K562 (cell line): Measurements from ENCODE around the gene CLDND2. TPM values are rescaled to one million over a fixed set of nuclear protein-coding genes. Genes with fewer than 3 reads are reported as not detected.

ENCODE experiments used
- ADNP ChIP-seq: fragments of 200-800 bp; sonication (Bioruptor generic); IDR thresholded peaks from 2 replicates; pipeline ENCODE4 v1.6.1; 2016; ENCODE audit warnings: missing genetic modification characterization, missing compliant biosample characterization
- GABPB2 ChIP-seq: fragments of 250-450 bp; sonication (Bioruptor Pico); conservative IDR thresholded peaks from 2 replicates; pipeline ENCODE4 v1.5.1; 2021; ENCODE audit warnings: mild to moderate bottlenecking
- TAF1 ChIP-seq: IDR thresholded peaks from 2 replicates; pipeline ENCODE4 v1.6.1; 2011; ENCODE audit warnings: mild to moderate bottlenecking, low read length, moderate library complexity; ENCODE audit not compliant: insufficient read depth, control insufficient read depth, severe bottlenecking; ENCODE audit errors: extremely low read depth
- THRAP3 ChIP-seq: fragments of 450-650 bp; IDR thresholded peaks from 2 replicates; pipeline ENCODE4 v1.6.1; 2016; ENCODE audit warnings: mild to moderate bottlenecking, inconsistent platforms, borderline replicate concordance
- polyA plus RNA-seq, 8 experiments: library from polyadenylated mRNA; depleted of rRNA in 4 of 8; stranded (reverse) in 5 of 8; unstranded in 3 of 8; fragments of >200 nt; fragmentation: Nextera tagmentation in 2 of 8; fragmentation: Illumina TruSeq in 1 of 8; extraction: Ambion mirVana in 2 of 8; extraction: Trizol in 1 of 8; gene quantifications; 2 replicates each; pipeline versions ENCODE4 v1.2.1 to v1.2.3, GENCODE V29; 2011 to 2014; ENCODE audit warnings: inconsistent platforms in 1 of 8, missing spikeins in 1 of 8
- total RNA-seq, 7 experiments: library from RNA; depleted of rRNA in 6 of 7; stranded (reverse); fragments of >200 nt in 6 of 7; fragmentation: Illumina TruSeq in 2 of 7; extraction: Trizol in 2 of 7; gene quantifications; 2 replicates each; pipeline versions ENCODE4 v1.2.1 to v1.2.3, GENCODE V29; 2011 to 2021; ENCODE audit warnings: low replicate concordance in 1 of 7
- TF ChIP-seq, protein P1 (sequence below): fragments of 450-650 bp; formaldehyde crosslinking; IDR thresholded peaks from 2 replicates; pipeline ENCODE4 v1.4.0; 2022; ENCODE audit warnings: mild to moderate bottlenecking, moderate library complexity
- TF ChIP-seq, protein P2 (sequence below): fragments of 450-650 bp; IDR thresholded peaks from 2 replicates; pipeline ENCODE4 v1.6.1; 2016; ENCODE audit warnings: mild to moderate bottlenecking, moderate library complexity

Gene CLDND2
- total and polyA plus RNA-seq, 9 of the 15 experiments (the other 6 are each of a cell fraction or from before 2014, with no cell fraction given) = 0.45 to 4.0 (median 1.2) TPM; not detected in 3

DNA sequence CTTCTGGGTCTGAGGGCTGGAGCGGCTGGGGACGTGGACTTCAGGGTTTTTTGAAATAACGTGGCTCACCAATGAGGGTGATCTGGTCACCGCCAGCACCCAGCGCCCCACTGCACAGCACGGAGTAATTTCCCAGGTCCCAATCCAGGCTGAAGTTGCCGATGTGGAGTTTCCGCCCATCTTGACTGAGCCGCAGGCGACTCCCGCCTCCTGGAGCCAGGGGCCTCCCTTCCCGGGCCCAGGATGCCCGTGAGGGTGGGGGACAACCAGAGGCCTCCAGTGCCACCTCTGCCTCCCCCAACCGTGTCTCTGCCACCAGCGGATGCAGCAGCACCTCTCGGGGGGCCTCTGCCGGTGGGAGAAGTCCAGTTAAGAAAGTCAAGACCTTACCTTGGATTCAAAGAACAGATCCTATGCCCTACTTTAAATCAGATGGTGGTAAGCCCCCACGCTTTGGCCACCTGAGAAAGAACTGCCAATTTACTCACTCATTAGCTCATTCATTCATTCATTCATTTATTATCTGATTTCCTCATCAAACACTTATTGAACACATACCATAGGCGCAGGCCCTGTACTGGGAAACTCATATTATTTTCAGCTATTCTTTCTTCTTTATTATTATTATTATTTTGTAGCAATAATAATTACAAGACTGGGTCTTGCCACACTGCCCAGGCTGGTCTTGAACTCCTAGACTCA is 30.8 kb downstream of the CLDND2 start (continued):
- TF ChIP-seq, protein P1, sequence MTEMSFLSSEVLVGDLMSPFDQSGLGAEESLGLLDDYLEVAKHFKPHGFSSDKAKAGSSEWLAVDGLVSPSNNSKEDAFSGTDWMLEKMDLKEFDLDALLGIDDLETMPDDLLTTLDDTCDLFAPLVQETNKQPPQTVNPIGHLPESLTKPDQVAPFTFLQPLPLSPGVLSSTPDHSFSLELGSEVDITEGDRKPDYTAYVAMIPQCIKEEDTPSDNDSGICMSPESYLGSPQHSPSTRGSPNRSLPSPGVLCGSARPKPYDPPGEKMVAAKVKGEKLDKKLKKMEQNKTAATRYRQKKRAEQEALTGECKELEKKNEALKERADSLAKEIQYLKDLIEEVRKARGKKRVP (CRISPR knock-in tag) = no peak
- TF ChIP-seq GABPB2 (CRISPR knock-in tag) (no peak), TAF1 (no peak), ADNP (tag) (peak; percentile 72; the same call in 1 of the 2 replicates), THRAP3 (no peak)
- TF ChIP-seq, protein P2, sequence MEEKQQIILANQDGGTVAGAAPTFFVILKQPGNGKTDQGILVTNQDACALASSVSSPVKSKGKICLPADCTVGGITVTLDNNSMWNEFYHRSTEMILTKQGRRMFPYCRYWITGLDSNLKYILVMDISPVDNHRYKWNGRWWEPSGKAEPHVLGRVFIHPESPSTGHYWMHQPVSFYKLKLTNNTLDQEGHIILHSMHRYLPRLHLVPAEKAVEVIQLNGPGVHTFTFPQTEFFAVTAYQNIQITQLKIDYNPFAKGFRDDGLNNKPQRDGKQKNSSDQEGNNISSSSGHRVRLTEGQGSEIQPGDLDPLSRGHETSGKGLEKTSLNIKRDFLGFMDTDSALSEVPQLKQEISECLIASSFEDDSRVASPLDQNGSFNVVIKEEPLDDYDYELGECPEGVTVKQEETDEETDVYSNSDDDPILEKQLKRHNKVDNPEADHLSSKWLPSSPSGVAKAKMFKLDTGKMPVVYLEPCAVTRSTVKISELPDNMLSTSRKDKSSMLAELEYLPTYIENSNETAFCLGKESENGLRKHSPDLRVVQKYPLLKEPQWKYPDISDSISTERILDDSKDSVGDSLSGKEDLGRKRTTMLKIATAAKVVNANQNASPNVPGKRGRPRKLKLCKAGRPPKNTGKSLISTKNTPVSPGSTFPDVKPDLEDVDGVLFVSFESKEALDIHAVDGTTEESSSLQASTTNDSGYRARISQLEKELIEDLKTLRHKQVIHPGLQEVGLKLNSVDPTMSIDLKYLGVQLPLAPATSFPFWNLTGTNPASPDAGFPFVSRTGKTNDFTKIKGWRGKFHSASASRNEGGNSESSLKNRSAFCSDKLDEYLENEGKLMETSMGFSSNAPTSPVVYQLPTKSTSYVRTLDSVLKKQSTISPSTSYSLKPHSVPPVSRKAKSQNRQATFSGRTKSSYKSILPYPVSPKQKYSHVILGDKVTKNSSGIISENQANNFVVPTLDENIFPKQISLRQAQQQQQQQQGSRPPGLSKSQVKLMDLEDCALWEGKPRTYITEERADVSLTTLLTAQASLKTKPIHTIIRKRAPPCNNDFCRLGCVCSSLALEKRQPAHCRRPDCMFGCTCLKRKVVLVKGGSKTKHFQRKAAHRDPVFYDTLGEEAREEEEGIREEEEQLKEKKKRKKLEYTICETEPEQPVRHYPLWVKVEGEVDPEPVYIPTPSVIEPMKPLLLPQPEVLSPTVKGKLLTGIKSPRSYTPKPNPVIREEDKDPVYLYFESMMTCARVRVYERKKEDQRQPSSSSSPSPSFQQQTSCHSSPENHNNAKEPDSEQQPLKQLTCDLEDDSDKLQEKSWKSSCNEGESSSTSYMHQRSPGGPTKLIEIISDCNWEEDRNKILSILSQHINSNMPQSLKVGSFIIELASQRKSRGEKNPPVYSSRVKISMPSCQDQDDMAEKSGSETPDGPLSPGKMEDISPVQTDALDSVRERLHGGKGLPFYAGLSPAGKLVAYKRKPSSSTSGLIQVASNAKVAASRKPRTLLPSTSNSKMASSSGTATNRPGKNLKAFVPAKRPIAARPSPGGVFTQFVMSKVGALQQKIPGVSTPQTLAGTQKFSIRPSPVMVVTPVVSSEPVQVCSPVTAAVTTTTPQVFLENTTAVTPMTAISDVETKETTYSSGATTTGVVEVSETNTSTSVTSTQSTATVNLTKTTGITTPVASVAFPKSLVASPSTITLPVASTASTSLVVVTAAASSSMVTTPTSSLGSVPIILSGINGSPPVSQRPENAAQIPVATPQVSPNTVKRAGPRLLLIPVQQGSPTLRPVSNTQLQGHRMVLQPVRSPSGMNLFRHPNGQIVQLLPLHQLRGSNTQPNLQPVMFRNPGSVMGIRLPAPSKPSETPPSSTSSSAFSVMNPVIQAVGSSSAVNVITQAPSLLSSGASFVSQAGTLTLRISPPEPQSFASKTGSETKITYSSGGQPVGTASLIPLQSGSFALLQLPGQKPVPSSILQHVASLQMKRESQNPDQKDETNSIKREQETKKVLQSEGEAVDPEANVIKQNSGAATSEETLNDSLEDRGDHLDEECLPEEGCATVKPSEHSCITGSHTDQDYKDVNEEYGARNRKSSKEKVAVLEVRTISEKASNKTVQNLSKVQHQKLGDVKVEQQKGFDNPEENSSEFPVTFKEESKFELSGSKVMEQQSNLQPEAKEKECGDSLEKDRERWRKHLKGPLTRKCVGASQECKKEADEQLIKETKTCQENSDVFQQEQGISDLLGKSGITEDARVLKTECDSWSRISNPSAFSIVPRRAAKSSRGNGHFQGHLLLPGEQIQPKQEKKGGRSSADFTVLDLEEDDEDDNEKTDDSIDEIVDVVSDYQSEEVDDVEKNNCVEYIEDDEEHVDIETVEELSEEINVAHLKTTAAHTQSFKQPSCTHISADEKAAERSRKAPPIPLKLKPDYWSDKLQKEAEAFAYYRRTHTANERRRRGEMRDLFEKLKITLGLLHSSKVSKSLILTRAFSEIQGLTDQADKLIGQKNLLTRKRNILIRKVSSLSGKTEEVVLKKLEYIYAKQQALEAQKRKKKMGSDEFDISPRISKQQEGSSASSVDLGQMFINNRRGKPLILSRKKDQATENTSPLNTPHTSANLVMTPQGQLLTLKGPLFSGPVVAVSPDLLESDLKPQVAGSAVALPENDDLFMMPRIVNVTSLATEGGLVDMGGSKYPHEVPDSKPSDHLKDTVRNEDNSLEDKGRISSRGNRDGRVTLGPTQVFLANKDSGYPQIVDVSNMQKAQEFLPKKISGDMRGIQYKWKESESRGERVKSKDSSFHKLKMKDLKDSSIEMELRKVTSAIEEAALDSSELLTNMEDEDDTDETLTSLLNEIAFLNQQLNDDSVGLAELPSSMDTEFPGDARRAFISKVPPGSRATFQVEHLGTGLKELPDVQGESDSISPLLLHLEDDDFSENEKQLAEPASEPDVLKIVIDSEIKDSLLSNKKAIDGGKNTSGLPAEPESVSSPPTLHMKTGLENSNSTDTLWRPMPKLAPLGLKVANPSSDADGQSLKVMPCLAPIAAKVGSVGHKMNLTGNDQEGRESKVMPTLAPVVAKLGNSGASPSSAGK = no peak
